ENCODE data around the gene LYSMD3.

LYSMD3 gene

DNA sequence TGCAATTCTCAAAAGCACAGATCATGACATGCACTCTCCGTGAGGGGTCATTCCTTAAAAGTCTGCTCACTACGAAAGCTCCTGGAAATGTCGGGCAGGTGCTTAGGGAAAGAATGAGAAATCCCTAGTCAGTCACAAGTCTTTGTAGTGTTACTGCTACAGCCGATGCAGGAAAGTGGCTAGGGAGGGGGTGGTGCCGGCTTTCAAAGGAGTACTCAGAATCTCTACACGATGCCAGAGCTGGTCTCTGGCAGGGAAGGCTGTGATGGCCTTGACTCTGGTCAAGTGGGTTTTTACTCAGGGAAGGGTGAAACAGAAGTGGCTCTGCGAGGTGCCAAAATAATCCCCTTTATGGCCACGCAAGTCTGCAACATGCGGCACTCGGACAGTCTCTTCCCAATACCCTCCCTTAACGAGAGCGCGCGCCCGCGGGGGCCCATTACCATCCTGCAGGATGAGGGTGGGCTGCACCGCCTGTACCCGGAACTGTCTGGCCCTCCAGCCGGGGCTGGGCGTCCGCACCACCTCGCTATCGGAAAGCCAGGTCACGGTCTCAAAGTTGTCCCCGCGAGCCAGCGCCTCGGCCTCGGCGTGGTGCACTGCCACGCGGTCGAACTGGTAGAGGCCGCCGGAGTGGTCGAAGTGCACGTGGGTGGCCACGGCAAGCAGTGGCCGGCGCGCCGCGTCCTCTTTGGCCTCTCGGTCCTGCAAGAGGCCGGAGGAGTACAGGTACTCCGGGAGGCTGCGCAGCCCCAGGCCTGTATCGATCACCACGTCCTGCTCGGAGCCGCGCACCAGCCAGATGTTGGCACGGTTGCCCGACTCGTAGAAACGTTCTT lies 55.8 kb downstream of the LYSMD3 start:
- peak; percentile 34 for DNase-seq (ENCODE audit: low read depth, low spot score)
- in situ Hi-C loops (cut with HindIII; ENCODE audit: low sequenced_read_pairs): no loop called here
- peak overlapping the region; percentile 54 for H3K4me3 ChIP-seq (ENCODE audit: low read depth, low read length)
- TF ChIP-seq, protein P1, sequence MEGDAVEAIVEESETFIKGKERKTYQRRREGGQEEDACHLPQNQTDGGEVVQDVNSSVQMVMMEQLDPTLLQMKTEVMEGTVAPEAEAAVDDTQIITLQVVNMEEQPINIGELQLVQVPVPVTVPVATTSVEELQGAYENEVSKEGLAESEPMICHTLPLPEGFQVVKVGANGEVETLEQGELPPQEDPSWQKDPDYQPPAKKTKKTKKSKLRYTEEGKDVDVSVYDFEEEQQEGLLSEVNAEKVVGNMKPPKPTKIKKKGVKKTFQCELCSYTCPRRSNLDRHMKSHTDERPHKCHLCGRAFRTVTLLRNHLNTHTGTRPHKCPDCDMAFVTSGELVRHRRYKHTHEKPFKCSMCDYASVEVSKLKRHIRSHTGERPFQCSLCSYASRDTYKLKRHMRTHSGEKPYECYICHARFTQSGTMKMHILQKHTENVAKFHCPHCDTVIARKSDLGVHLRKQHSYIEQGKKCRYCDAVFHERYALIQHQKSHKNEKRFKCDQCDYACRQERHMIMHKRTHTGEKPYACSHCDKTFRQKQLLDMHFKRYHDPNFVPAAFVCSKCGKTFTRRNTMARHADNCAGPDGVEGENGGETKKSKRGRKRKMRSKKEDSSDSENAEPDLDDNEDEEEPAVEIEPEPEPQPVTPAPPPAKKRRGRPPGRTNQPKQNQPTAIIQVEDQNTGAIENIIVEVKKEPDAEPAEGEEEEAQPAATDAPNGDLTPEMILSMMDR (IDR thresholded peaks at IDR 0.05; ENCODE audit: low read depth, low read length): no peak

- DNase-seq (ENCODE audit: low read depth, low spot score): peak; percentile 8
- H3K4me3 ChIP-seq (ENCODE audit: low read depth, low read length): peak overlapping the region; percentile 54
- in situ Hi-C loops (cut with HindIII; ENCODE audit: low sequenced_read_pairs): no loop called here
- TF ChIP-seq, protein P1 (IDR thresholded peaks at IDR 0.05; ENCODE audit: low read depth, low read length): no peak
Measured at GRCh38 chr5:90472783-90473395, 56.5 kb downstream of the LYSMD3 start.
